GM12891 (cell line): ENCODE results near the gene HS3ST3B1.

Experiments used
- POLR2A ChIP-seq: IDR thresholded peaks from 2 replicates; pipeline ENCODE4 v1.6.1; 2011; ENCODE audit warnings: low read depth, low read length, control low read depth
- POLR2AphosphoS5 ChIP-seq: IDR thresholded peaks from 2 replicates; pipeline ENCODE4 v1.6.1; 2011; ENCODE audit warnings: low read depth, low read length, control low read depth

DNA sequence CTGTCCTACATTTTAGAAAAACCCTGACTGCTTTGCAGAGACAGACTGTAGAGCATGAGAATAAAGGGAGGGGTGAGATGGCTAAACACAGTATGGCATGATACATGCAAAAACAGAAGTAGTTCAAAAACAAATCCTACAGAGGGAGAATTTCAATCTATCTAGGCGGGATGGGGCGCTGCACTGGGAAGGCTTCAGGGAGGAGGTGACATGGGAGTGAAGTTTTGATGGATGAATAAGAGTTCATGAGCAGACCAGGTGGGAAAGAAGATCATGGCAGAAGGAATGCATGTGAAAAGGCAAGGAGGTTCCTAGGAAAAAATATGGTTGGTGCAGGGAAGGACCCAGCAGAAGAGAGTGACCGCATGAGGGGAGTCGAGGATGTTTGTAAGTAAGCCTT lies 19.2 kb downstream of the HS3ST3B1 start:
- no peak for TF ChIP-seq POLR2A
- no peak for TF ChIP-seq POLR2AphosphoS5
